Fibroblast of lung (primary cell): ENCODE results near the gene EPB41.

Source experiments
- CTCF ChIP-seq, 2 donors: IDR thresholded peaks in 1 of 2; conservative IDR thresholded peaks in 1 of 2; 1 replicate in 1 of 2; 2 replicates in 1 of 2; pipeline ENCODE4 v1.5.1; 2011 to 2012; ENCODE audit warnings: low read length in 2 of 2, control low read depth in 1 of 2, inconsistent platforms in 1 of 2, low read depth in 1 of 2, mild to moderate bottlenecking in 1 of 2
- EZH2 ChIP-seq: IDR thresholded peaks from 2 replicates; pipeline ENCODE4 v1.5.1; 2012; ENCODE audit warnings: low read length, control low read depth, mild to moderate bottlenecking; ENCODE audit errors: missing control alignments

- TF ChIP-seq CTCF (conservative IDR thresholded peaks at IDR 0.05 in 1 of 2, IDR thresholded peaks at IDR 0.05 in 1 of 2; ENCODE audit: low read depth in 1 of 2, low read length in 2 of 2), result no peak
- no peak for TF ChIP-seq EZH2
Observed at GRCh38 chr1:28887419-28887834, 26.9 kb upstream of the EPB41 start.
